HG02973 (cell line): ENCODE measurements around the gene DSCAML1.
"Not testable (repeated sequence)": the region's sequence is repeated elsewhere in the genome, so short reads cannot be mapped to it uniquely, and the experiment has no call there.

ENCODE experiments used
- ATAC-seq: cut with Tn5 transposase; IDR thresholded peaks from one replicate; pipeline ENCODE4 v1.9.1; 2021; ENCODE audit warnings: moderate library complexity; ENCODE audit not compliant: unreplicated experiment

DSCAML1 gene

GRCh38 chr11:117418737-117419481, 378.1 kb downstream of the DSCAML1 start:
- no peak for ATAC-seq

DNA sequence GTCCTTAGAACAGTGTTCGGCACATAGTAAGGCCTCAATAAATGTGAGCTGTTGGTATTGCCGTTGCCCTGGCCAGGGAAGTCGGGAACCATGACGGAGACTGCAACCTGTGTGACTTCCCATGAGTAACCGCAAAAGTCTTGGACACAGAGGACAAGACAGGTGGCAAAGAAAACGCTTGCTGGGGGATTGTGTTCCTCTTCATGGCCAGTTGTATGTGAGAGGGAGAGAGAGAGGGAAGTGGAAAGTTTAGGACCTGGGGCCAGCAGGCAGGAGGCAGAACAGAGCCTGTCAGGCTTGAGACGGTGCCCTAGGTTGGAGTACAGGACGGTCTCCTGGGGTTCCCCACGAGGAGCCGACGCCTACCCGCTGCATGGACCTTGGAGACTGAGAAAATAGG, 379.2 kb downstream of the DSCAML1 start:
- ATAC-seq: no peak

GRCh38 chr11:117417342-117417741, 379.7 kb downstream of the DSCAML1 start:
- no peak for ATAC-seq

GRCh38 chr11:117415358-117415896, 381.6 kb downstream of the DSCAML1 start:
- ATAC-seq: no peak

DNA sequence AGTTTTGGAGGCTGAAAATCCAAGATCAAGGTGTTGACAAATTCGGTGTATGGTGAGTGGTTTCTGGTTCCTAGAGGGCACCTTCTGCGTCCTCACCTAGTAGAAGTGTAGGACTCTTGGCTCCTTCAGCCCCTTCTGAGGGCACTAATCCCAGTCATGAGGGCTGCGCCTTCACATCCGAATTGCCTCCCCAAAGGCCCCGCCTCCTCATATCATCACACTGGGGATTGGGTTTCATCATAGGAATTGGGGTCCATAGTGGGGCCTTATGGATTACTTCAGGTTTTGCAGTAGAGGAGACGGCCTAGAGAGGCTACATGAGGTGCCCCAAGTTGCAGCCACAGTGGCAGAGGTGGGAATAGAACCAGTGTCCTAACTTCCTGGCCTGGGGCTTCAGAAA, 382.3 kb downstream of the DSCAML1 start:
- ATAC-seq: no peak

DNA sequence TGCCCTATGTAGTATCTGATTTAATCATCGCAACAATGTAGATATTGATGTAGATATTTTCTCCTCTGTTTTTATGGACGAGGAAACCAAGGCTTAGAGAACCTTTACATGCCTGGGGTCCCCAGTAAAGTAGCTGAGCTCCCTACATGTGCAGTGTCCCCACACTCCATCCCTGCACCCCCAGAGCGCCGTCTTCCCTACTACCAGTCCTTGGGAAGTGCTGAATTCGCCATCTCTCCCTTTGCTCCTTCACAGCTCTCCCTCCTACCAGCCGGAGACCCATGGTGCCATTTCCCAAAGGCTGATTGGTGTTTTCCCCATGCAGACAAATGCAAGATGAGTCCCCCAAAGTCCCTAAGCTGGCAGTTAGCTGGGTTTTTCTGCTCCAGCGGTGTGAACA, 383.4 kb downstream of the DSCAML1 start:
- ATAC-seq: no peak

DNA sequence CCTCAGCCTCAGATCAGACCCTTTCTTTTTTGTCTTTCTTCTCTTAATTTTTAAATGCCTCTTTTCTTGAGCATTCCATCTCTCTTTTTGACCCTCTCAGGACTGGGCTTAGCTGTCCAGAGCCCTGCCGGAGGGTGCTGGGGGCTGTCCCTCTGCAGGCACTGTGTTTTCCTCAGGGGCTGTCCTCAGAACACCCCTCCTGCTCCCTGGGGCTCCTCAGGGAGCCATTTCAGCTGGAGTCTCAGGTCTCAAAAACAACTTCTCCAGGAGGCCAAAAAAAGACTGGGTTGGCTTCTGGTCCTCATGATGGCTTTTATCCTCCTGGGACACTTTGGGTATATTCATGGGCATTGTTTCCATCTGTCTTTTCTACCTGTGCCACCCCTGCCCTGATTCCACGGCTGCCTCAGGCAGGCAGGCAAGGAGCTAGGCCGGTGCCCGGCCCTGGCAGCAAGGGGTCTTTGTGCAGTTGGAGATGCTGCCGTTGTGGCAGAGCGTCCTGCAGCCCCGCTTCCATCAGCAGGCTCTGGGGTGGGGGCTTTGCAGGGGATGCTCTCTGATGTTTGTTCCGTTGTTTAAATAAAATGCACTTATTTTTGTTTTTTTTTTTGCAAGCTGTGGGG, 384.3 kb downstream of the DSCAML1 start:
- ATAC-seq: no peak

DNA sequence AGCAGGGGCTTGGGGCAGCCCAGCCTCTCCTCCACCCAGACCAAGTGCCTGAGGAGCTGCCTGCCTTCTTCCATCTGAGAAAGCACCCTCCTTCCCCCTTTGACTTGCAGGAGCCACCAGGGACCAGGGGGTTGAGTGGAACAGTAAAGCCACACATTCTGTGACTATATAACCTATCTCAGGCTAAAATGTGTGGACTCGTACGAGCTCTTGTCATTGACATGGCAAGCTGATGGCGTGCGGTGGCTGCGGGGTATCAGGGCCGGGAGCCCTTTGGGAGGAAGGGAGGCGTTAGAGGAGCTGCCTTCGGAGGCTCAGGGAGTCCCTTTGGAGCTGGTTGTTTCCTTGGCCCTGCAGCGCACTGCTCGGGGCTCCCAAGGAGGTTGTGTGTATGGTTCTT, 384.8 kb downstream of the DSCAML1 start:
- ATAC-seq: no peak

DNA sequence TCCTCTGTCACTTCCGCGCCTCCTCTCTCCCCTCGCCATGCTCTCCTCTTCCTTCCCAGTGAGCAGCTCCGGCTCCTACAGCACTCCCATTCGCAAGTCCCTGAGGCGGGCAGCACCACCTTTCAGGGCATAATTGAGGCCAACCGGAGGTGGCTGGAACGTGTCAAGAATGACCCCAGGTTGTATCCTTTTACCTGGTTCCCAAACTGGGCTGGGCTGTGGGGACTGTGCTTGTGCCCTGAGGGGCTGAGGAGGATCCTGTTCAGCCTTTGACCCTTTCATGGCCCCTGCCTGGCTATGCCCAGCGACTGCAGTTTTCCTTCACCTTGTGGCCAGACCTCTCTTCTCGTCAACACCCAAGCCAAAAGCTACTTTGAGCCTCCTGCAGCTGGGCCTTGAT, 385.3 kb downstream of the DSCAML1 start:
- no peak for ATAC-seq

DNA sequence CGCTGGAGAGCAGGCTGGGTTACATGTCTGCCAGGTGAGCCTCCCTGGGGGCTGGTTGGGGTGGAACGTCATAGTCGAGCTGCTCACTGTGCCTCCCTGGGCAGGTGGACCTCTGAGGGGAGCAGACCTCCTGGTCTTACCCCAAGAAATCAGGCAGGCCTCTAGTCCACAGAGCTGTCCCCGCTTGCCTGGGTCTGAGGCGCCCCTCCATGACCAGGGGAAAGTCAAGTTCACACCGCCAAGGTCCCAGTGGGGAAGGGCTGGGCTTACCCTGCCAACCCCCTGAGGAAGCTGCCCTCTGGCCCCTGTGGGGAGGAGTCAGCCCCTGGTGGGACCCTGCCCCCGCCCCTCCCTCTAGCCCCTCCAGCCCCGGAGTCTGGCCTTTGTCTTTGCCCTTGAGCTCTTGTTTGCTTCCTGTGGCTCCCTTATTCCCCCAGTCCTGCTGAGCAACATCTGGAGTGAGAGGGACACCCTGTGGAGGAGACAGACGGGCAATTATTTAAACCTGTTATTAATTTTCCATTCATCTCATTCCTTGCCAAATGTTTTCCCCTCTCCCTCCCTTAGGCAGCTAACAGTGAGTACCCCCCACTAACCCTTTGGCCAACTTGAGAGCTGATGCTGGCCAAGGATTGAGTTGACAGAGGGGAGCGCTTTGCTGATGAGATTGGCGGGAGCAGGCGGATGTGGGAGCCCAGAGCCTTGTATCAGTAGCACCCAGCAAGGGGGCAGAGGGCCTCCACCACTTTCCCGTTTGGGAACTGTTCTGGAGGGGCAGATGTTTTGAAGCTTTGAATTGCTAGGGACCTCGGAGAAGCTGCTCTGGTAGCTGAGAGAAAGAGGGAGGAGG, 385.9 kb downstream of the DSCAML1 start:
- no peak for ATAC-seq

GRCh38 chr11:117410238-117410637, 386.8 kb downstream of the DSCAML1 start:
- ATAC-seq: no peak

GRCh38 chr11:117409511-117409910, 387.5 kb downstream of the DSCAML1 start:
- no peak for ATAC-seq

DNA sequence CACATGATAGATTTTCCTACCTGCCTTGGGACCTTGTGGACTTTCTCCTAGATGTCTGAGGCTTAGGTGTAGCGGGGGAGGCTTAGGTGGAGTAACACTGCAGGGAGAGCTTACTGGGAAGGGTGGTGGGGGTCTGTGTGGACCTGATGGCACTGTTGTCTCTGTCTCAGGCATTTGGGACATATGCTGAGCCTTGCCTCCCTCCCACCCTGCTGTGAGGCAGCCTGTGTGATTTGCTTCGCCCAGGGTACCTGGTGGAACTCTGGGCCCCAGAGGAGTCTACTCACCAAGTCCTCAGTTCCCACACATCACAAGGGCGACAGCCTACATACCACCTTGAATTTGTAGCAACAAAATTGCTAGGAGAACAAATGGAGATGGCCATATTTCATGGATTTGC, 388.7 kb downstream of the DSCAML1 start:
- ATAC-seq: no peak

DNA sequence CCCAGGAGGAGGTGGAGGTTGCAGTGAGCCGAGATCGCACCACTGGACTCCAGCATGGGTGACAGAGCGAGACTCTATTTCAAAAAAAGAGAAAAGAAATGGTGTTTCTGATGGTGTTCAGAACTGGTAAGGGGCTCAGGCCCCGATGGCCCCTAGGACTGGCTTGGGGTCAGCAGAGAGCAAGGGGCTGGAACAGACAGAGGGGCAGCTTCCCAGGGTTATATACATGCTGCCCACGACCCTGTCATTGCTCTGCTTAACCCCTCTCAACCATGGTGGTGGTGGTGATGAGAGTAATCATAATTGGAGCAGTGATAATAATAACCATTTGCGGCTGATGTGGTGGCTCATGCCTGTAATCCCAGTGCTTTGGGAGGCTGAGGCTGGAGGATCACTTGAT, 390.0 kb downstream of the DSCAML1 start:
- ATAC-seq: no peak

DNA sequence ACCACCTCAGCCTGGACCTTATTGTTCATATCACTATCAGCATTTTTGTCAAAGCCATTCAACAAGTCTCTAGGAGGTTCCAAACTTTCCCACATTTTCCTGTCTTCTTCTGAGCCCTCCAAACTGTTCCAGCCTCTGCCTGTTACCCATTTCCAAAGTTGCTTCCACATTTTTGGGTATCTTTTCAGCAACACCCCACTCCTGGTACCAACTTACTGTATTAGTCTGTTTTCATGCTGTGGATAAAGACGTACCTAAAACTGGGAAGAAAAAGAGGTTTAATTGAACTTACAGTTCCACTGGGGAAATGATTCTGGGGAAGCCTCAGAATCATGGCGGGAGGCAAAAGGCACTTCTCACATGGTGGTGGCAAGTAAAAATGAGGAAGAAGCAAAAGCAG, 391.1 kb downstream of the DSCAML1 start:
- ATAC-seq: not testable (repeated sequence)

GRCh38 chr11:117399100-117399840, 397.7 kb downstream of the DSCAML1 start:
- ATAC-seq: not testable (repeated sequence)

GRCh38 chr11:117398618-117399017, 398.4 kb downstream of the DSCAML1 start:
- ATAC-seq: not testable (repeated sequence)

DNA sequence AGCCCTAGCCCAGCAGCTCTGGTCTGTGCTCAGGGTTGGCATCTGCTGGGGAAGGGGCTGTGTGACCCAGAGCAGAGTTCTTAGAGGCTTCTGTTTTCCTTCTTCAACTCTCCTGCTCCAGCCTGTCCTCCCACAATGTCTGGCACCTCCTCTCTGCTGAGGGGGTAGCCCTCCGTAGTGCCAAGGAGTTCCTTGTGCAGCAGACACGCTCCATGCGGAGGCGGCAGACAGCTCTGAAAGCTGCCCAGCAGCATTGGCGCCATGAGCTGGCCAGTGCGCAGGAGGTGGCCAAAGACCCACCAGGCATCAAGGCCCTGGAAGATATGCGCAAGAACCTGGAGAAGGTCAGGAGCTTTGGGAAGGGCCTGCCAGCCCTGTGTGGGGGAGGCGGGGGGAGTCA, 400.0 kb downstream of the DSCAML1 start:
- no peak for ATAC-seq

DNA sequence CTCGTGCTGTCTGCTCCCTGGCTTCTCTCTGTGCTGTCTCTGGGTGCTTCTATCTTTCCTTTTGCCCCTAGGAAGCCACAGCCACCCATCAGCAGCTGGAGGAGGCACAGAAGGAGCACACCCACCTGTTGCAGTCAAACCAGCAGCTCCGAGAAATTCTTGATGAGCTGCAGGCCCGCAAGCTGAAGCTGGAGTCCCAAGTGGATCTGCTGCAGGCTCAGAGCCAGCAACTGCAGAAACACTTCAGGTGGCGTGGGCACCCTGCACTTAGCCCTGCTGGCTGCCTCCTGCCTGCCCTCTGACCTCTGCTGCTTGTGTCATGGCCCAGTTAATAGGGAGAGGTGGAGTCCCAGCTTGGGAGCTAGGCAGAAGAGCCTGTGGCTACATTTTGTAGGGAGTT, 401.5 kb downstream of the DSCAML1 start:
- ATAC-seq: no peak

DNA sequence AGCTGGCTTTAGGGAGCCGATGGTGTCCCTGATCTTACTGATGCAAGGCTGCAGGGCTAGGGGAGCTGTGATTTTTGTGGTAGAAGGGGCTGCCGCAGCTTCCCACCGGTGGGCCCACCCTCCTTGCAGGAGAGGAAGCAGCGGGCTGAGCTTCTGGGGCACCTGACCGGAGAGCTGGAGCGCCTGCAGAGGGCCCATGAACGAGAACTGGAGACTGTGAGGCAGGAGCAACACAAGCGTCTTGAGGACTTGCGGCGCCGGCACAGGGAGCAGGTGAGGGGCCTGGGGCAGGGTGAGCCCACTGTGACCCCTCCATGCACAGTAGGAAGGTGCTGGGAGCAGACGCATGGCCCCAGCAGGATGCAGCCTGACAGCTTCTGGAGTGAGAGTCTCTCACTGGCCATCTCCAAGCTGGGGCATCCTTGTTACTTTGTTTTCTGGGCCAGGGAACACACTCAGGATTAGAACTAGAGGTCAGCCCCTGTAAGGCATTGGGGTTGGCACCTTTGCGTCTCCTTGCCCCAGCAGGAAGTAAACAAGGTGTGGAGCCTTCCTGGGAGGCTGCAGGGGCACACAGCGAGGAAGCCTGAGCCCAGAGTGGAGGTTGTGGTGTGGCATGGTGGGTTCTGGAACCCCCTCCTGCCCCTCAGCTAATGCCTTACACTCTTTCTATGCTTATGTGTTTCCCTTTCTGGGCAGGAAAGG, 402.6 kb downstream of the DSCAML1 start:
- ATAC-seq: no peak
